ENCODE results near the gene RAB5A.
"Not testable (repeated sequence)": the region's sequence is repeated elsewhere in the genome, so short reads cannot be mapped to it uniquely, and the experiment has no call there.

Gene RAB5A

GRCh38 chr3:19946832-19947548, at the start of gene RAB5A:
TSS of gene RAB5A (plus strand) at chr3:19947097. CDS start at chr3:19950899, 3,802 bp downstream.
- Histone ChIP-seq H3K27me3 (ENCODE audit: control insufficient read depth, insufficient read depth, low read length) (no peaks in the 10 kb centered on the region), H3K36me3 (ENCODE audit: control insufficient read depth, insufficient read depth, low read length) (no peaks in the 10 kb centered on the region), H2AFZ (peak within 1 kb of the TSS; percentile 98), H3K79me2 (peaks cover 29% of the 10 kb centered on the region), H3K4me2 (ENCODE audit: low read length) (peak within 1 kb of the TSS; percentile 99), H3K27ac (peak within 1 kb of the TSS; percentile 93), H3K4me3 (ENCODE audit: low read depth, low read length) (peak within 1 kb of the TSS; percentile 96), H3K9me3 (ENCODE audit: control insufficient read depth, low read length) (no peaks in the 10 kb centered on the region), H3K9ac (peak within 1 kb of the TSS; percentile 94), H3K4me1 (no peaks in the 10 kb centered on the region)
- no peak for TF ChIP-seq CTCF (IDR thresholded peaks at IDR 0.05)

DNA sequence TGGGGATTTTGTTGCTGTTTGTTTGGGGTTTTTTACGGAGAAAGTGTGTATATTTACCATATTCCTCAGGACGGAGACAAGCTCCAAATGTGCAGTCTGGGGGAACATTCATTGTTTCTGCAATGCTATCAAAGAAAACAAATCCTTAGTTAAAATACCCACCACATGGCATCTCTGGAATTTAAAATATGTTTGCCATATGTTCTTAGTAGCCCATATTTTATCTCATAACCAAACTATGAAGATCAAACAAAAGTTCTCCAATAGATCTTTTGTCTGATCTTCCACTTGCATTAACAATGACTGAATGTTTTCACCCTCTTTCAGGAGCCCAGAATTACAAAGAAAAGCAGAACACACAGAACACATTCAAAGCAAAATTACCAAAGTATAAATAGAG, 48.2 kb upstream of the RAB5A start:
- H3K79me2 ChIP-seq, result no peaks in the 10 kb centered on the region
- H3K4me2 ChIP-seq (ENCODE audit: low read length), result no peak overlapping the region
- no peak for TF ChIP-seq CTCF (IDR thresholded peaks at IDR 0.05)
- H3K27ac ChIP-seq, result no peak overlapping the region
- no peaks in the 10 kb centered on the region for H3K9me3 ChIP-seq (ENCODE audit: control insufficient read depth, low read length)
- H3K4me1 ChIP-seq, result no peaks in the 10 kb centered on the region
- H3K36me3 ChIP-seq (ENCODE audit: control insufficient read depth, insufficient read depth, low read length), result no peaks in the 10 kb centered on the region
- H3K9ac ChIP-seq, result no peak overlapping the region
- H3K27me3 ChIP-seq (ENCODE audit: control insufficient read depth, insufficient read depth, low read length), result no peaks in the 10 kb centered on the region
- H3K4me3 ChIP-seq (ENCODE audit: low read depth, low read length), result no peak overlapping the region
- no peak overlapping the region for H2AFZ ChIP-seq

DNA sequence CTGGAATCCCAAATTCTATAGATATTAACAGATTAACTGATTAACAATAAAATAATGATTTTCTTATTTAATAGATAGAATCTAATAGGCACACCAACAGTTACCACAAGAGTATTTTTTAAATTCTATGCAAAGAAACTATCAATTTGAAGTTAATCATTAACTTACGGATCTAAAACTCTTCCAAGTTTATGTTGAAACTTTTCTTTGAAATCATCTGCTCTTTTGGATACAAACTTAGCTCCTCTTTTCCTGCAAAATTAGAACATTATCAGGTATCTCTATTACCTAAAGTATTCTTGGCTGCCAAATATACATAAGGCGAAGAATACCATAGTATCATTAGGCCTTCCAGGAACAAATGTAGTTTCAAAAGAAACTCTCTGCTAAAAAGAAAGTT, 47.6 kb upstream of the RAB5A start:
- no peaks in the 10 kb centered on the region for H3K9me3 ChIP-seq (ENCODE audit: control insufficient read depth, low read length)
- no peak for TF ChIP-seq CTCF (IDR thresholded peaks at IDR 0.05)
- no peak overlapping the region for H3K4me2 ChIP-seq (ENCODE audit: low read length)
- H3K79me2 ChIP-seq, result no peaks in the 10 kb centered on the region
- H3K4me1 ChIP-seq, result no peaks in the 10 kb centered on the region
- no peaks in the 10 kb centered on the region for H3K27me3 ChIP-seq (ENCODE audit: control insufficient read depth, insufficient read depth, low read length)
- no peak overlapping the region for H3K4me3 ChIP-seq (ENCODE audit: low read depth, low read length)
- H2AFZ ChIP-seq, result no peak overlapping the region
- no peaks in the 10 kb centered on the region for H3K36me3 ChIP-seq (ENCODE audit: control insufficient read depth, insufficient read depth, low read length)
- no peak overlapping the region for H3K9ac ChIP-seq
- no peak overlapping the region for H3K27ac ChIP-seq

GRCh38 chr3:19899833-19900232, 47.1 kb upstream of the RAB5A start:
- not testable (repeated sequence) for H3K27me3 ChIP-seq (ENCODE audit: control insufficient read depth, insufficient read depth, low read length); H3K4me3 ChIP-seq (ENCODE audit: low read depth, low read length); H3K36me3 ChIP-seq (ENCODE audit: control insufficient read depth, insufficient read depth, low read length); H3K4me1 ChIP-seq; H3K27ac ChIP-seq; H2AFZ ChIP-seq; H3K79me2 ChIP-seq; H3K9me3 ChIP-seq (ENCODE audit: control insufficient read depth, low read length); H3K9ac ChIP-seq; H3K4me2 ChIP-seq (ENCODE audit: low read length)

DNA sequence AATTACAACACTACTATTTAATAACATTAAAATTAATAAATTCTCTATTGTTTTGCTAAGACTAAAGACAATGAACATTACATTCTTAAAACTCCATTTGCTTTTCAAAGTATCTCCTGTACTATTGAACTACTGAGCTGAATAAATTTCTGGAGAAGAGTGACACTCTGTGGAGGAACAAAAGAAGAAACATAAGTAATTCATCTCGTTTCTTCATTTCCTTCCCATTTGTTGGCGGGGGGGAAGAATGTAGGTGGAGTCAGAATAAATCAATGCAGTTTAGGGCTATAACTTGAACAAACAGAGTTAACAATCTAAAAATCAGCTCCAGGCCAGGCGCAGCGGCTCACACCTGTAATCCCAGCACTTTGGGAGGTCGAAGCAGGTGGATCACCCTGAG, 45.6 kb upstream of the RAB5A start:
- Histone ChIP-seq H3K36me3 (ENCODE audit: control insufficient read depth, insufficient read depth, low read length) (no peaks in the 10 kb centered on the region), H3K27me3 (ENCODE audit: control insufficient read depth, insufficient read depth, low read length) (no peaks in the 10 kb centered on the region), H3K27ac (no peak overlapping the region), H3K9ac (no peak overlapping the region), H3K4me1 (no peaks in the 10 kb centered on the region), H3K9me3 (ENCODE audit: control insufficient read depth, low read length) (no peaks in the 10 kb centered on the region), H3K4me2 (ENCODE audit: low read length) (no peak overlapping the region), H3K4me3 (ENCODE audit: low read depth, low read length) (no peak overlapping the region), H2AFZ (no peak overlapping the region), H3K79me2 (no peaks in the 10 kb centered on the region)
- no peak for TF ChIP-seq CTCF (IDR thresholded peaks at IDR 0.05)

Data from parathyroid adenoma (tissue), 2 donors.